ENCODE measurements around the gene MAFG. TPM values are rescaled to one million over a fixed set of nuclear protein-coding genes. Genes with fewer than 3 reads are reported as not detected.

Gene MAFG
- total RNA-seq, 4 donors from 2014 or later, result 10.0 to 26.6 (median 23.5) TPM

DNA sequence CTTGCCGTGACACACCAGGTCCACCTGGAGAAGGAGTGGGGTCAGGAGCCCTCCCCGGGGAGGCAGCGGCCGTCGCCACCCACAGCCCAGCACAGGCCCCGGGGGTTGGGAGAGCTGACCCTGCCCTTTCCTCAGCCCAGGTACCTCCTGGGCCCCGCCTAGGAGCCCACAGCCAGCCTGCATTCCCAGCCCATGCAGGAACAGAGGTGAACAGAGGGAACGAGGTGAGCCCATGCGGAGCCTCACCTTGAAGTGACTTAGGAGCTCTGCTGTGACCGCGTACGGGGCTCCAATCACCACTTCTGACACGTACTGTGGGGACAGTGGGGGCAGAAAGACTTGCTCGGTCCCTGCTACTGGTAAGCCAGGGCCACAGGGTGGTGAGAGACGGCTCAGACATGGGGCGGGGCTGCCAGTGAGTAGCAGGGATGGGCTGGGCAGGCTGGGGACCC lies 22.1 kb downstream of the MAFG start:
- Histone ChIP-seq H3K4me3 (no peak overlapping the region), H3K4me1 (peaks cover 17 to 38% (median 19%) of the 10 kb centered on the region in 3 donors), H3K36me3 (peaks cover 0 to 70% (median 11%) of the 10 kb centered on the region in 3 donors), H3K27ac (no peak overlapping the region), H3K9me3 (no peaks in the 10 kb centered on the region), H3K27me3 (peaks cover 0 to 20% (median 0%) of the 10 kb centered on the region in 4 donors)
- DNase-seq, result no peak
- 88 to 92% methylated on average over 4 to 15 of the region's 16 CpGs for WGBS, 2 donors
- intact Hi-C loops (cut with DNase I), result no loop called here
- no peak for TF ChIP-seq CTCF (IDR thresholded peaks at IDR 0.05)
- no peak for TF ChIP-seq POLR2A (IDR thresholded peaks at IDR 0.05)

DNA sequence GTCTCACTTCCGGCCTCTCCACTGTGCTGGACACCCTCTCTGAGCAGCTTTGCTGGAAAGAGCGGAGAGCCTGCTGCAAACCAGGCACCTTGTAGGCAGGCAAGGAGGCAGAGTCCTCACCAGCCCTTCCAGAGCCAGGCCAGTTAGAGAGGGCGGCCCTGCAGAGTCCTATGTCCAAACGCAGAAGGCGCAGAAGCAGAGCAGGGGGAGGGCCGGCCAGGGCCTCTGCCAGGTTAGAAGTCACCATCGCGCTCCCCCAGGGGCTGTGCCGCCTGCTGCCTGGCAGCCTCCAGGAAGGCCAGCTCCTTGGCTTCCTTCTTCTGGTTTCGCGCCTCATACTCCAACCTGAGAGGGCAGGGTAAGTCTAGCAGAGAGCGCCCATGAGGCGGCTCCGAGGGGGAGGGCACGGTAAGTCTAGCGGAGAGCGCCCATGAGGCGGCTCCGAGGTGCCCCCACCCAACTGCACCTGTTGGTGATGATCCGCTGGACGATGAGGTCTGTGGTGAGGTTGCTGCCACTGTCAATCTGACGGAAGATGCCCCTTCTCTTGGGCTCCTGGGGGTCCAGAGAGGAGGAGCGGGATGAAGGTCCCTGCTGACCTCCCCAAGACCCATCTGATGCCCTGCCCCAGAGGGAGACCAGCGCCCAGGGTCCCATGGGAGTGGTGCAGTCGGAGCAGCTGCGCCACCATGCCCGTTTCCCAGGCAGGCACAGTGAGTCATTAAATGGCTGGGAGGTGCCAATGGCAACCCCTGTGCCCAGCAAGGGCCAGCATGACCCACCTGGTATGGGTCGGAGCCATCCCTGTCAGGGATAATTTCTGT lies 22.7 kb downstream of the MAFG start:
- Histone ChIP-seq H3K36me3 (peaks cover 3 to 77% (median 11%) of the 10 kb centered on the region in 3 donors), H3K9me3 (no peaks in the 10 kb centered on the region)

DNA sequence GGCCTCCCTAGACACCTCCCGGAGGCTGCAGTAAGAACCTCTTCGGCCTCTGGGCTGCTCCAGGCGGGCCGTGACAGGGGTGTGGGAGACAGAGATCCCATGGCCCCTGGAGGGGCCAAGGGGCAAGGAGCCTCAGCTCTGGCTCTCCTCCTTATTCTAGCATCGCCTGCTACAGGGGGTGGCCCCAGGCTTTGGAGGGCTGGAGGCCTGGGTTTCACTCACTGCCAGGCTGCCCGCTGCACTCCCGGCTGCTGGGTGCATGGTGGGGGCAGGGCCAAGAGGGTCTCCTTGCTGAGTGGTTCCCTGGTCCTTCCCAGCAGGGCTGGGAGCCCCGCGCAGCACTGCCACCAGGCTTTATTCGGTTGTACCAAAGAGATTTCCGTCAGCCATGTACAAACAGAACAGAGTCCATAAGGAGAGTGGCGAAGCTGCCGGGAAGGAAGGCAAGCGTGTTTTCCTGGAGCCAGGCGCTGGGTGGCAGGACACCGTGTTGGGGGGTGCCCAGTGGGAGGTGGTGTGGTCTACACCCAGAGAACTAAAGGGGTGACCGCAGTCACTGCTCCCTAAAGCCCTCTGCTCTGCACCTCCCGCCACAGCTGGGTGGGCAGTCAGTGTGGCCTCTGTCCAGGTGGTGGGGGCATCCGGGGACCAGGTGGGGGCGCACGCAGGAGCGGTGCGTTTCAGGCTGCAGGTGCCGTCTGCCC lies 23.5 kb downstream of the MAFG start:
- TF ChIP-seq CTCF (IDR thresholded peaks at IDR 0.05) (no peak), POLR2A (IDR thresholded peaks at IDR 0.05) (no peak)
- intact Hi-C loops (cut with DNase I), result no loop called here
- Histone ChIP-seq H3K27ac (no peak overlapping the region), H3K4me3 (no peak overlapping the region), H3K9me3 (no peaks in the 10 kb centered on the region), H3K4me1 (peaks cover 11 to 35% (median 13%) of the 10 kb centered on the region in 3 donors), H3K36me3 (peaks cover 4 to 78% (median 11%) of the 10 kb centered on the region in 3 donors), H3K27me3 (peaks cover 0 to 20% (median 0%) of the 10 kb centered on the region in 4 donors)
- DNase-seq, result no peak
- 91 to 95% methylated on average over 8 to 17 of the region's 24 CpGs for WGBS, 2 donors

More for the DNA sequence above, 22.7 kb downstream of the MAFG start:
- no peak for DNase-seq
- WGBS, 2 donors, result 80 to 88% methylated on average over 1 to 6 of the region's 28 CpGs
- Histone ChIP-seq H3K27ac (no peak overlapping the region), H3K4me1 (peaks cover 11 to 38% (median 13%) of the 10 kb centered on the region in 3 donors), H3K4me3 (no peak overlapping the region), H3K27me3 (peaks cover 0 to 20% (median 0%) of the 10 kb centered on the region in 4 donors)
- intact Hi-C loops (cut with DNase I), result no loop called here
- TF ChIP-seq CTCF (IDR thresholded peaks at IDR 0.05) (no peak), POLR2A (IDR thresholded peaks at IDR 0.05) (no peak)

- H3K27me3 ChIP-seq, result peaks cover 0 to 20% (median 0%) of the 10 kb centered on the region in 4 donors
- WGBS, 2 donors, result 100% methylated on average over 2 of the region's 10 CpGs; no CpG with 5 or more reads in 1 of the 2 donors
- no peaks in the 10 kb centered on the region for H3K9me3 ChIP-seq
- no peak overlapping the region for H3K4me3 ChIP-seq
- intact Hi-C loops (cut with DNase I), result no loop called here
- no peak overlapping the region for H3K27ac ChIP-seq
- DNase-seq, result no peak
- peaks cover 11 to 38% (median 13%) of the 10 kb centered on the region in 3 donors for H3K4me1 ChIP-seq
- no peak for TF ChIP-seq CTCF (IDR thresholded peaks at IDR 0.05)
- TF ChIP-seq POLR2A (IDR thresholded peaks at IDR 0.05), result no peak
- H3K36me3 ChIP-seq, result peaks cover 4 to 78% (median 11%) of the 10 kb centered on the region in 3 donors
Measured at GRCh38 chr17:81903415-81903831, 24.1 kb downstream of the MAFG start.
